ENCODE data around the gene MOXD1. TPM values are rescaled to one million over a fixed set of nuclear protein-coding genes. Genes with fewer than 3 reads are reported as not detected.

Gene MOXD1
- total RNA-seq, 1 donor from 2014 or later = 4.8 TPM

GRCh38 chr6:132304891-132305305 is 96.4 kb downstream of the MOXD1 start:
- Mint-ChIP-seq H3K27ac (no peak overlapping the region), H3K36me3 (no peaks in the 10 kb centered on the region), H3K4me1 (no peaks in the 10 kb centered on the region), H3K4me3 (no peak overlapping the region), H3K27me3 (ENCODE audit: insufficient read depth, low read depth) (peaks cover 3% of the 10 kb centered on the region), H3K9me3 (peaks cover 18% of the 10 kb centered on the region)
- Histone ChIP-seq H3K4me2 (no peak overlapping the region), H3K9me3 (ENCODE audit: low read depth) (no peaks in the 10 kb centered on the region), H4K20me1 (ENCODE audit: low read depth) (no peaks in the 10 kb centered on the region), H2AFZ (replicated peaks) (no peak overlapping the region), H3K27ac (no peak overlapping the region), H3K36me3 (no peaks in the 10 kb centered on the region), H3K4me3 (no peak overlapping the region), H3F3A (ENCODE audit: low read depth) (no peaks in the 10 kb centered on the region), H3K4me1 (no peaks in the 10 kb centered on the region), H3K9ac (no peak overlapping the region), H3K27me3 (no peaks in the 10 kb centered on the region), H3K79me2 (ENCODE audit: low read depth) (no peaks in the 10 kb centered on the region)
- TF ChIP-seq EZH2phosphoT487 (IDR thresholded peaks at IDR 0.05) = no peak
- TF ChIP-seq EZH2 (IDR thresholded peaks at IDR 0.05) = no peak
- TF ChIP-seq CTCF (IDR thresholded peaks at IDR 0.05) = no peak
- no peak for DNase-seq (ENCODE audit: low spot score)

GRCh38 chr6:132300323-132300949 is 100.8 kb downstream of the MOXD1 start:
- no peaks in the 10 kb centered on the region for H3K79me2 ChIP-seq (ENCODE audit: low read depth)
- H3K9me3 Mint-ChIP-seq = no peaks in the 10 kb centered on the region
- no peak overlapping the region for H3K4me3 Mint-ChIP-seq
- H3K4me3 ChIP-seq = no peak overlapping the region
- H3K4me1 ChIP-seq = peaks cover 6% of the 10 kb centered on the region
- no peak overlapping the region for H2AFZ ChIP-seq (replicated peaks)
- peak; percentile 77 for DNase-seq (ENCODE audit: low spot score)
- no peaks in the 10 kb centered on the region for H3K9me3 ChIP-seq (ENCODE audit: low read depth)
- no peak overlapping the region for H3K27ac Mint-ChIP-seq
- H3K4me1 Mint-ChIP-seq = peaks cover 2% of the 10 kb centered on the region
- no peaks in the 10 kb centered on the region for H3K36me3 Mint-ChIP-seq
- H3K36me3 ChIP-seq = no peaks in the 10 kb centered on the region
- no peaks in the 10 kb centered on the region for H3F3A ChIP-seq (ENCODE audit: low read depth)
- no peaks in the 10 kb centered on the region for H3K27me3 ChIP-seq
- TF ChIP-seq EZH2phosphoT487 (IDR thresholded peaks at IDR 0.05) = no peak
- peak; percentile 82 for TF ChIP-seq CTCF (IDR thresholded peaks at IDR 0.05)
- no peak for TF ChIP-seq EZH2 (IDR thresholded peaks at IDR 0.05)
- no peaks in the 10 kb centered on the region for H4K20me1 ChIP-seq (ENCODE audit: low read depth)
- H3K4me2 ChIP-seq = no peak overlapping the region
- H3K27me3 Mint-ChIP-seq (ENCODE audit: insufficient read depth, low read depth) = no peaks in the 10 kb centered on the region
- no peak overlapping the region for H3K27ac ChIP-seq
- H3K9ac ChIP-seq = no peak overlapping the region

GRCh38 chr6:132298344-132298949 is 102.8 kb downstream of the MOXD1 start:
- no peak overlapping the region for H3K4me3 Mint-ChIP-seq

More at GRCh38 chr6:132298344-132298949, 102.8 kb downstream of the MOXD1 start:
- no peaks in the 10 kb centered on the region for H3K36me3 Mint-ChIP-seq
- no peak overlapping the region for H3K27ac Mint-ChIP-seq
- TF ChIP-seq CTCF (IDR thresholded peaks at IDR 0.05) = peak; percentile 72
- TF ChIP-seq EZH2 (IDR thresholded peaks at IDR 0.05) = no peak
- Histone ChIP-seq H3F3A (ENCODE audit: low read depth) (no peaks in the 10 kb centered on the region), H3K9ac (no peak overlapping the region), H3K27ac (no peak overlapping the region), H2AFZ (replicated peaks) (no peak overlapping the region), H3K4me1 (peaks cover 6% of the 10 kb centered on the region), H3K4me3 (no peak overlapping the region), H4K20me1 (ENCODE audit: low read depth) (no peaks in the 10 kb centered on the region), H3K79me2 (ENCODE audit: low read depth) (no peaks in the 10 kb centered on the region), H3K9me3 (ENCODE audit: low read depth) (no peaks in the 10 kb centered on the region), H3K4me2 (no peak overlapping the region), H3K36me3 (no peaks in the 10 kb centered on the region), H3K27me3 (no peaks in the 10 kb centered on the region)
- peaks cover 2% of the 10 kb centered on the region for H3K4me1 Mint-ChIP-seq
- DNase-seq (ENCODE audit: low spot score) = peak; percentile 62
- no peaks in the 10 kb centered on the region for H3K9me3 Mint-ChIP-seq
- peaks cover 2% of the 10 kb centered on the region for H3K27me3 Mint-ChIP-seq (ENCODE audit: insufficient read depth, low read depth)
